Endothelial cell of hepatic sinusoid (primary cell): ENCODE data around the gene PUM1.

Experiments used
- in situ Hi-C: cut with HindIII; loops from 2 replicates; pipeline ENCODE4 v1.10.0; 2017; ENCODE audit warnings: low sequenced_read_pairs

Gene PUM1

DNA sequence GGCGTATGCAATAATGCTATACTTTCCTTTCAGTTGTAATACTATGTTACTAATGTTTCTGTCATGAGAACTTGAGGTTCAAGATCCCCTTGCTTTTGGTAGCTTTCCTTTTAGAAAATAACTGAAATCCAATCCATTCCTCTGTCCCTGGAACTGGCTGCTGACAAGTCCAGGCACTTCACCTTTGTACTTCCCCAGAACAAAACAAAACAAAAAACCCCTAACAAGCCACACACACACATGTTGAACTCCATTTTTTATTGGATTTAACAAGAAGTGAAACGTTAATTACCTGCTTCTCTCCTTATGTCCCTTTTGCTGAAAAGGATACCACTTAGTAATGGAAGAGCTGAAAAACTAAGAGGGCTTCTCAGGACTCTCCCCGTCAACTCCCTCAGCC, 130.9 kb downstream of the PUM1 start:
- in situ Hi-C loops = no loop called here

DNA sequence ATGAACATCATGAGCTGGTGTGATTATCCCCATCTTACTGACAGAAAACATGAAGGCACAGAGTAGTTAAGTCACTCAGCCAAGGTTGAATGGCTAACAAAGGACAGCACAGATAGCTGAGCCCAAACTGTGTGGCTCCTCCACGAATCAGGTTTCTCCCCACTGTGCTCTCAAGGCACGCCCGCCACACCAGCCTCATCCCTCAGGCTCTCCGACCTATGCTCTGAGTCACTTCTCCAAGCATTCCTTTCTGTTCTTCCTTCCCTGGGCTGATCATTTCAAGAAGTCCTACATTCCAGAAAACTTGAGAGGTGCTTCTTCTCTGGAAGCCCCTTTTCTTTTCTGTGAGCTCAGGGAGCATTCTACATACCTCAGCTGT, 131.7 kb downstream of the PUM1 start:
- in situ Hi-C loops = no loop called here

DNA sequence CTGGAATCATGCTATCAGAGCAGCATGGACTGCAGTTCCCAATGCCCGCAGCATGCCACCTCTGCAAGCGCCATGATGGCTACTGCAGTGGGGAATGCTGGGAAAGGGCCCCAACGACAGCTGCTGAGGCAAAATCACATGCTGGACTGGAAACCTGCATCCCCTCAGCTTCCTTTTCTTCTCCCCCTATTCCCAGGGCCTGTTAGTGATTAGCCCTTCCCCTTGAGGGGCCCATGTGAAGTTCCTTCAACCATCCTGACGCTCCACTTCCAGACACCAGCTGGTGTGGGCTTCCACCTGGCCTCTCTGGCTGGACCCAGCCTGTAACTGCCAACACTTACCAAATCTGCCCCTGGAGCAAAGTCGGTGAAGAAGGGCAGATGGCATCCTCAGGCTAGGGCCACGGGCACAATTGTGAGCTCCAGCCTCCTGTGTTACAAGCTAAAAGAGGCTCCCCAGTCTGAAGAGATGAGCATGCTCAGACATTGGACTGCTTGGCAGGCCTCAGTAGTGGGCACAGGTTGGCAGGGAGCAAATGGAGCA, 134.8 kb downstream of the PUM1 start:
- in situ Hi-C loops = no loop called here

DNA sequence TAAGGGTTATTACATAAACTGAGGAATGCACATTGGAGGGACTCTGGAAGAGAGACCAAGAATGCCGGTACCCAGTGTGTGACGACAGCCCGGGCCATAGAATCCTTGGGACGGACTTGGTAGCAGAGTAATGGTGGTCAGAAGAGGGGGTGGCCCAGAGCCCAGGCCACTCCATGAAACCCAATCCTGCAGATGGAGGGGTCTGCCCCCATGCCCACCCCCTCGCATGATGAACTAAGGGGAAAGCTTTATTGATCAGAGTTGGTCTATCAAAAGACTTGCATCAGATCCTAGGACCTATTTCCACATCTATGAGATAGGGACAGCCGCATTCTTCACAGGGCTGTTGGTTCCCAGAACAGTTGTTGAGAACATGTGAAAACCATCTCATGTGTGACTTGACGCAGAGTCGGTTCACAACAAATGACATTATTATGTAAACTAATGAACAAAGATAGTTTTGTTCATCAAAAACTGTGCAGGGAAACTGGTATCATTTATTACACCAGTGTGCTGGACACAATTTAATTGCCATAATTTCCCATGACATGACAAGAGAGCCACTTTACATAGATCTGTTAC, 135.5 kb downstream of the PUM1 start:
- in situ Hi-C loops = loop anchor here (5.0 kb wide), 1 partner anchor 82 kb away; no protein-coding TSS in a partner anchor

DNA sequence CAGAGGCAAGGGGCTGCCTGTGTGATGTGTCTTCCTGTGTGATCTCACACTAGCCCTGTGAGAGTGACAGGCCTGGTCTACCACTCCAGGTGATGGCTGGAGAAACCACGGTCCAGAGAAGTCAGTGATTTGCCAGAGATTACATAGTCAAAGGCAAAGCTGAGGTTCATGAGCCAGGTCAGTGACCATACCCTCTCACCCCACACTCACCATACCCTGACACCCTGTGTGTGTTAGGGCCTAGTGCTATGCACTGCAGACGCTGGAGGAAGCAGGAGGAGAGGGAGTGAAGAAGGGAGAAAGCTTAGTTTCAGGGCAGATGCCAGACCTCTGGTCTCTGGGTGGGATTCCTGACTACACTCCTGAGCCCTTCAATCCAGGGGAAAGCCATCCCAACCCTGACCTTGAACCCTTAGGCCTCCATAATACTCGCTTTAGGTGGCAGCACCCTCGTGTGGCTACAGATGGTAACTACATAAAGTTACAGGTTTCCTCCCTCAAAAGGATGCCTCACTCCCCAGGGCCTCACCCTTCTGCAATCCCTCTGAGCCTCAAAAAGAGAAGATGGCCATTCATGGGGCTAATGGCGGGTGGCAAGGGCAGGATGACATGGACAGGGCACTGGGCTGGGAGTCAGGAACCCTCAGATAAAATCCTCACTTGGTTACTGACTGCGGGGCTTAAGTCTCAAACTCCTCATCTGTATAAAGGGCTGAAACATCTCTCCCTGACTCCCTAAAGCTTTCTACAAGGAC, 136.2 kb downstream of the PUM1 start:
- in situ Hi-C loops = loop anchor here (5.0 kb wide), 1 partner anchor 83 kb away; no protein-coding TSS in a partner anchor

DNA sequence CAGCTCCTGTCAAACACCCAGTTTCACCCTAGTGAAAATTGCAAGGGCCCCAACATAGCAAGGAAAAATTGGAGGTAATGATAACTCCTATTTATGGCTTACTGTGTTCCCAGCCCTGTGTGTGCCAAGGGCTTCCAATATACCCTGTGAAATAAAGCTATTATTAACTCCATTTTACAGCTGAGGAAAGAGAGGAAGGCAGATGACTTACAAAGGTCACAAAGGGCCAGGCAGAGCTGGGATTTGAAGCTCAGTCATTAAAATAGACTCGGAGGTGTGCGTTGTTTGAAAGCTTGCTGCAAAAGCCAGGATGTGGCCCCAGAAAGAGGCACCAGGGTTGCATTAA, 136.8 kb downstream of the PUM1 start:
- in situ Hi-C loops = loop anchor here (5.0 kb wide), 1 partner anchor 84 kb away; no protein-coding TSS in a partner anchor

DNA sequence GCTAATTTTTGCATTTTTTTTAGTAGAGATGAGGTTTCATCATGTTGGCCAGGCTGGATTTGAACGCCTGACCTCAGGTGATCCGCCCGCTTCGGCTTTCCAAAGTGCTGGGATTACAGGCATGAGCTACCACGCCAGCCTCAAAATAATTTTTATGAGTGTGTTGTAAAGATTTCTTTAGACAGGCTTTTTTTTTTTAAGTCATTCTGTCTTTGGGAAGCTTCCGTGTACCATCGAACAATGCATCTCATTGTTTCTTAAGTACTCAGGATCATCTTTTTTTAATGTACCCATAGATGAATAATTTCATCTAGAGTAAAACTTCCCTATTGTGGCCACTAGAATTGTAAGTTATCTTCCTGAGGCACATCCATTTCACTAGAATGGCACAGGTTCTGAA, 137.3 kb downstream of the PUM1 start:
- in situ Hi-C loops = loop anchor here (5.0 kb wide), 1 partner anchor 84 kb away; no protein-coding TSS in a partner anchor

DNA sequence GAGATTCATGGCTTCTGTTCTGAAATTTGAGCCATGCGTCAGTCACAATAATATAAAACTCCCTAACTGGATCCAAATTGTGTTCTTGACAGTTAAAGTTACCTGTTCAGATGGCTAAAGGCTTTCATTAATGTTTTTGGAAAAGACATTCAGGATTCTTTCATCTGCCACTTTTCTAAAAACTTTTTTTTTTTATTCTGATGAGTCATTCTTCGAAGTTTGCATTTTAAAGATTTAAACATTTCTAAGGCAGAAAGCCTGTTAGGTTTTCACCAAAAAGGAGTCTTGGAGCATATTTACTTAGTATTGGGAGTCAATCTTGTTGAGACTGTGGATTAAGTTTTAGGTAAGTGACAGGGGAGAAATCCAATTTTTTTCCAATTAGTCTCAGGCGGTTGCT, 138.1 kb downstream of the PUM1 start:
- in situ Hi-C loops = loop anchor here (5.0 kb wide), 1 partner anchor 85 kb away; no protein-coding TSS in a partner anchor

DNA sequence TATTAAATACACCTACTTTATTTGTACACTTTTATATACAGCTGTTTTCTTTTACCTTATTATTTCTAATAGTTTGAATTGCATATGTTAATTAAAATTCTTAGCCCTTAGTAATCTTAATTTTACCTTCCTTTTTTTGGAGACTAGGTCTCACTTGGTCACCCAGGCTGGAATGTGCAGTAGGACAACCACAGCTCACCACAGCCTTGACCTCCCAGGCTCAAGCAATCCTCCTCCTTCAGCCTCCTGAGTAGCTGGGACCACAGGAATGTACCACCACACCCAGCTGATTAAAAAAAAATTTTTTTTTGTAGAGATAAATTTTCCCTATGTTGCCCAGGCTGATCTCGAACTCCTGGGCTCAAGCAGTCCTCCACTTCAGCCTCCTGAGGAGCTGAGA, 141.9 kb downstream of the PUM1 start:
- in situ Hi-C loops = no loop called here

DNA sequence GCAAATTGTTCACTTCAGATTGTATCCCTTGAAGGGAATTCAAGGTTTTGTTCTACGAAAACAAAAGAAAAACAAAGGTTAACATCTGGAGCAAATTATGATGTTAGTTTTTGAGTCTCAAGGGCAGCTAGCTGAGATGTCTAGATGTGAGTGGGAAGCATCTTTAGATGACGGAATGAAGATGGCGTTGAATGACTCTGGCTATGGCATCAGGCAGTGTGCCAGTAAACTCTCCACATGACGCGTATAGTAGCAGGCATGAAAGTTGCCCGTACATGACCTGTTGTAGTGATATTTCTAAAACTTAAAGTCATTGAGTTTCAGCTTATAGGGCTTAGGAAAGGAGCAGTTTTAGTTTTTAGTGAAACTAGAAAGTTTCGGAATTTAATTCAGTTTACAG, 144.7 kb downstream of the PUM1 start:
- in situ Hi-C loops = no loop called here

DNA sequence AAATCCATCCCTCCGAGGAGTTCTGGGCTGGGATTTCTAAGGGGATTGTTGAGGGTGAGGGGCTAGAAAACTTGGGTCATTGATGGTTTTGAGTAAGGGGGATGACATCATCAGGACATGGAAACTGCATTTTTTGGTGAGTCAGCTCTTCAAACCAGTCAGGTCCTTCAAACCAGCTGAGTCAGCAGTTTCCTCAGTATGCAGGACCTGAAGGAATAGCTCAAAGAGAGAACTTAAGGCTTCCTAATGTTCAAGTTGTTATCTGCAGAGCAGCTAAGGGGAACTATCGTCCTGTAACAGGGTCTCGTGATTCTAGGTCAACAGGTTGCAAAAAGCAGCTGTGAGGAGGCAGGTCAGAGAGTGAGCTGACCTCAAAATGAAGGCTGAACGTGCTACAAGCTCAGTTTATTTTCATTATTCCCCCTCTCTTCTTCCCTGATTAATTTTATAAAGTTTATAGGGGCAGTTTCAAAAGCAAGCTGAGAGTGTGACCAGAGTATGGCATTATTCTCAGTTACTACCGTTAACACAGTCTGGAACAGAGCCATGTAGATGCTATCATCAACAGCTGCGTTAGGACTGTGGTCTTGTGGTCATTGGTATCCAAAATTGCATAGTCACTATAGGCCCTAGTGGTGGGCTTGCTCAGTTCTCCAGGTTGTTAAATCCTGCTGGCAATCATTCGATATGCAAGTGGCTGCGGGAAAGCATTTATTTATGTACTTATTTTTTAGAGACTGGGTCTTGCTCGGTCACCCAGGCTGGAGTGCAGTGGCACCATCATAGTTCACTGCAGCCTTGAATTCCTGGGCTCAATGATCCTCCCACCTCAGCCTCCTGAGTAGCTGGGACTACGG, 146.3 kb downstream of the PUM1 start:
- in situ Hi-C loops = no loop called here

DNA sequence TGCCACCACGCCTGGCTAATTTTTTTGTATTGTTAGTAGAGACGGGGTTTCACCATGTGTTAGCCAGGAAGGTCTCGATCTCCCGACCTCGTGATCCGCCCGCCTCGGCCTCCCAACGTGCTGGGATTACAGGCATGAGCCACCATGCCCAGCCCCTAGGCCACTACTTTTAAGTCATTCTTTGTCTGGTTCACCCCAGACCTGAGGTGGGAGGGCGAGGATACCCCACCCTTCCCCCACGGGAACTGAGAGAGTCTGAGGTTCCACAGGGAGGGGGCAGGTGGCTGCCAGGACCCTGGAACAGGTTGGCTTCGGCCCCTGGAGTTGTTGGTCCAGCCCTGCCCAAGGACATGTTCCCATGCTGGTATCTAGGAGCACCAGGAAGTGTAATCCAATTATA, 149.2 kb downstream of the PUM1 start:
- in situ Hi-C loops = no loop called here

DNA sequence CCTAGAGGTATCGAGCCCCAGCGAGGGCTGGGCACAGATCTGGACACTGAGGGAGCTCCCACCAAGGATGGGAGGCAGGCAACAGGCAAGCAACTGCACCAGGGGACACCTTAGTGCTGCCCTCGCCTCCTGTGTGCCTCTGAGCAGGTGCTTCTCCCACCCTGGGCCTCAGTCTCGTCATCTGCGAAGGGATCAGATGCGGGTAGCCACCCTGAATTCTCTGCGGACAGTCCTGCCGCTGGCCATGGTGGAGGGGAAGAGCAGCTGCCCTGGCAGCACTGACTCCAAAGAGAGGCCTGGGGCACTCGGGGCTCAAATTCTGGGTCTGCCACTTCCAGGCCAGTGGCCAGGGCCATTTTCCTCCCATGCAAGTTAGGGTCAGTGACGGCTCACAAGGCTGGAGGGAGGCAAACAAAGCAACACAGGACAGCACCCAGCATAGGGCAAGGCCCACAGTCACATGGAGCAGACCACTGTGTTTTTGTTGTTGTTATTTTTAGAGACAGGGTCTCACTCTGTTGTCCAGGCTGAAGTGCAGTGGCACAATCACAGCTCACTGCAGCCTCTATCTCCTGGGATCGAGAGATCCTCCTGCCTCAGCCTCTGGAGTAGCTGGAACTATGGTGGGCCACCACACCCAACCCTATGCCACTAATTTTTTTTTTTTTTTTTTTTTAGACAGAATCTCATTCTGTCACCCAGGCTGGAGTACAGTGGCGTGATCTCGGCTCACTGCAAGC, 149.9 kb downstream of the PUM1 start:
- in situ Hi-C loops = no loop called here

DNA sequence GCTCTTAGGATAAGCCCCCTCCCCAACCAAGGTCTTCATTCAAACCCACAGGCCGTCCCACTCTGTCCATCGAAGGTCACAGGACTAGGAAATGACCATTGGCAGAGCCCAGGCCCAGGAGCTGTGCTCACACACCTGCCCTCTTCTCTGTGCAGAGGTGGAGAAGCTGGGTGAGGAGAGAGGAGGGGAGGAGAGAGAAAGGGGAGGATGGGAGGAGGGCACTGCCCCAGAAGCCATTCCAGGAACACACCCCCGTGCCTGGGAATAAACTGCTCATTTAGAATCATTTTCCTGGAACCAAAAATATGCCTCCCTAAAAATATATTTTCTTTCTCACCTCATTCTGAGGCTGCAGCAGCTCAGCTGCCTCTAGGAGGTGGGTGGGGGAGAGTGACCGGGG, 150.6 kb downstream of the PUM1 start:
- in situ Hi-C loops = loop anchor here (5.0 kb wide), 1 partner anchor 113 kb away; no protein-coding TSS in a partner anchor

DNA sequence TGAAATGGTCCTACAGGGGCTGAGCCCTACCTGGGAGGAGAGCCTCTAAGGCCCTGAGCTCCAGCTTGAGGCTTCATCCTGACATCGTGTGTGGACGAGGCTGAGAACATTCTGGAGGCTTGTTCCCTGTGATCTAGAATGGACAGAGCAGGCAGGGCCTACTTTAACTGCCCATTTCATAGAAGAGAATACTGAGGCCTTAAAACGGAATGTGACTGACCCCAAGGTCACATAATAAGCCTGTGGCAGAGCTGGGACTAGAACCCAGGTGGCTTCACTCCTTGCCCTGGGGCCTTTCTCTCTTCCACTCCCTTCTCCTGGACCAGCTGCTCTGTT, 151.0 kb downstream of the PUM1 start:
- in situ Hi-C loops = loop anchor here (5.0 kb wide), 1 partner anchor 112 kb away; no protein-coding TSS in a partner anchor

DNA sequence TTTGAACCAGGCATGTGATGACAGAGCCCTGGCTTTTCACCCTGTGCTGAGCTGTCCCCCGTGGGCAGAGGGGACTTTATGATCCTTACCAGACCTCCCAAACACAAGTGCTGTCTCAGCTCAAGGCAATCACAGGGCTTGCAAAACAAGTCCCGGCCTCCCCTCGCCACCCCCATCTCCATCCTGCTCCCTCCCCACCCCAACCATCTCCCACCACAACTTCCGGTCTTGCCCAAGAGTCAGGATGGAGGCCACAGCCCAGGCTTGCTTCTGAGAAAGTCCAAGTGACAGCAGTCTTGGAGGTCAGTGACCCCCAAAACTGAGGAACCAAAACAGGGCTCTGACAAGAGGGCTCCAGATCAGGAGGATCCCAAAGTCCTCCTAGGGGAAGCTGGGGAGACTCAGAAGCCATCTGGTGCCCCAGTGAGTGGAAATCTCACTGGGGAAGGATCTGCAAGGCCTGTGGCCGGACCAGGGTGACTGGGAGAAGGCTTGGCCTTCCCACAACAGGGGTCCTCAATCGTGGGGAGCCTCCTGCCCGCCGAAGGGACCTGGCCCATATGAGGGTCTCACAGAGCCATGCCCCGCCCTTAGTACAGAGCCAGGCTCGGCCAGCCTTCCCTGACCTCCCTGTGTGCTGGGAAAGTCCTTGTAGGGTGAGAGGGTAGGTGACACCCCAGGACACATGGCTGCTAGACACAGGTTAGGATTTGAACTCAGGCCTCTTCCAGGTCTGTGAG, 152.4 kb downstream of the PUM1 start:
- in situ Hi-C loops = loop anchor here (5.0 kb wide), 1 partner anchor 111 kb away; no protein-coding TSS in a partner anchor

DNA sequence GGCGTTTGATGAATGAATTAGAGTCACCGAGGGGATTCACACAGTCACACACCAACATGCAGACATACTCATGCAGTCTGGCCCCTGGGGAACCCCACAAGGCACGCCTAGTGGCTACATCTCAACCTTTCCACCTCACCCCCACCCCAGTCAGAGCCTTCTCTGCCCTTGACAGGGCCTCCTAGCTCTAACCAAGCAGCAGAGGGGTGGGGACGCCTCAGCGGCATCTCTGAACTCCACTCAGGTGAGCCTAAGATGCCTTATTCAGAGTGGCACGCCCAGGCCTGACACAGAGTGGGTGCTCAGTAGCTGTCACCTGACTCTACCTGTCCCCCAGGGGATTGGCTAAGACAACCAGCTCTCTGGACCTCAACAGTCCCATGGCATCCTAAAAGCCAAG, 153.3 kb downstream of the PUM1 start:
- in situ Hi-C loops = loop anchor here (5.0 kb wide), 1 partner anchor 110 kb away; no protein-coding TSS in a partner anchor

DNA sequence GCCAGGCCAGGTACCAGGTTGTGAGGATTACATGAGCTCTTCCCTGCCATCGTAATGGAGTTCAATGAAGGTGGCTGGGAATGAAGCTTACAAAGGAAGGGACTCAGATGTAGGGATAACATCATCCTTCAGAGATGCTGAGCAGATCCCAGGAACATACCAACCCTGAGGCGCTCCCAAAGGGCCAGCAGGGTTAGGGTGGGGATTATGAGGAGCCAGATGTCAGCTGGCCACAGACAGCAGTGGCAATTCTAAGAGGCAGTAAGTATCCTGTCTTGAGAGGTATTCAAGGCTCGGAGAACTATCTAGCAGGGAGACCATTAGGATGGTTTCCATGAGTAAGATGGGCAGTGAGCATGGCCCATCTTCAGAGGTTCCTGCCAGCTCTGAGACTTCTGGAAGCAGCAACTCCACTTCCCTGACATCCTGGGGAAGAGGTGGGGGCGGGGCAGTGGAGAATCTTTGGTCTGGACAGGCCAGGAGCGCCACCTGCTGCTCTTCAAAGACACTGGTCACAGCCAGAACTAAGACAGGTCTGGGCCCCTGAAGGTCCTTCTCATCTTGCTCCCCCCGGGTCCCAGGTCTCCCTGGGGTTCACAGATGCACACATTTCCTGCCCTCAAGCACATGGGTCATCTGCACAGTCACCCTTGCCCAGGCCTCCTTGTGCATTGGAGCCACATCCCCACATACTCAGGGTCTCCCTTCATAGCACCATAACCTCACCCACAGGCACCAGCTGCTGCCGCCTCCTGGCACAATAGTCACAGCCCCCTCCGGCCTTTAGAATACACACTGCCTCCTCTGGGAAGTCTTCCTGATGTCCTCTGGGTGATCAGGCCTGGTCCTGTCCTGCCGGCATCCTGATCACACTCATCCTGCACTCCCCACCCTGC, 154.2 kb downstream of the PUM1 start:
- in situ Hi-C loops = loop anchor here (5.0 kb wide), 1 partner anchor 109 kb away; no protein-coding TSS in a partner anchor
